WTC11 (cell line): ENCODE results near the gene MYCBP2. TPM values are rescaled to one million over a fixed set of nuclear protein-coding genes. Genes with fewer than 3 reads are reported as not detected.

Source experiments
- ATAC-seq: fragments of 200-7000 bp; cut with Tn5 transposase; 2 replicates; pipeline ENCODE4 v1.10.0; 2021; ENCODE audit warnings: mild to moderate bottlenecking, moderate library complexity
- CTCF ChIA-PET: fragments of 300-600 bp; sonication (Branson Sonifier 250); formaldehyde crosslinking; loops from one replicate; lab custom pipeline; 2021; ENCODE audit warnings: antibody characterized with exemption; lab: Charles Lee
- POLR2A ChIA-PET: fragments of 350-600 bp; sonication (Branson Sonifier 250); formaldehyde crosslinking; loops from one replicate; lab custom pipeline; 2021; ENCODE audit warnings: antibody characterized with exemption; lab: Charles Lee
- DNase-seq: peaks from one replicate; pipeline ENCODE4 v3.0.0; 2021; ENCODE audit warnings: low spot score
- H3K27ac Mint-ChIP-seq: 2 replicates; pipeline ENCODE4 v1.8.0; 2021; ENCODE audit warnings: mixed read lengths
- H3K27me3 Mint-ChIP-seq: 2 replicates; pipeline ENCODE4 v1.8.0; 2021; ENCODE audit warnings: low read depth, mild to moderate bottlenecking, moderate library complexity, mixed read lengths
- H3K36me3 Mint-ChIP-seq: 2 replicates; pipeline ENCODE4 v1.8.0; 2021; ENCODE audit warnings: mixed read lengths
- H3K4me1 Mint-ChIP-seq: 2 replicates; pipeline ENCODE4 v1.8.0; 2022; ENCODE audit warnings: mixed read lengths
- H3K4me3 Mint-ChIP-seq: 2 replicates; pipeline ENCODE4 v1.8.0; 2021; ENCODE audit warnings: mild to moderate bottlenecking, moderate library complexity, mixed read lengths
- H3K9me3 Mint-ChIP-seq: 2 replicates; pipeline ENCODE4 v1.8.0; 2021; ENCODE audit warnings: mixed read lengths
- AFF4 ChIP-seq: sonication (generic); formaldehyde crosslinking; IDR thresholded peaks from 2 replicates; pipeline ENCODE4 v1.8.1; 2023; ENCODE audit warnings: mild to moderate bottlenecking, missing genetic modification reagents, borderline replicate concordance
- ATF2 ChIP-seq: sonication (generic); formaldehyde crosslinking; IDR thresholded peaks from 2 replicates; pipeline ENCODE4 v1.8.1; 2022; ENCODE audit warnings: low read depth, missing genetic modification reagents, borderline replicate concordance
- FOXJ3 ChIP-seq: sonication (generic); formaldehyde crosslinking; IDR thresholded peaks from 2 replicates; pipeline ENCODE4 v1.9.0; 2021; ENCODE audit warnings: missing genetic modification reagents, mild to moderate bottlenecking, borderline replicate concordance
- FOXP4 ChIP-seq: sonication (generic); formaldehyde crosslinking; IDR thresholded peaks from 2 replicates; pipeline ENCODE4 v1.8.0; 2022; ENCODE audit warnings: mild to moderate bottlenecking, missing genetic modification reagents
- GTF2I ChIP-seq: fragments of 250-450 bp; sonication (Bioruptor Pico); conservative IDR thresholded peaks from 2 replicates; pipeline ENCODE4 v1.4.0; 2021; ENCODE audit warnings: mild to moderate bottlenecking
- HMGA2 ChIP-seq: fragments of 250-450 bp; sonication (Bioruptor Pico); IDR thresholded peaks from 2 replicates; pipeline ENCODE4 v1.4.0; 2021; ENCODE audit warnings: mild to moderate bottlenecking, moderate library complexity
- MXD4 ChIP-seq: fragments of 250-450 bp; sonication (Bioruptor Pico); IDR thresholded peaks from 2 replicates; pipeline ENCODE4 v1.8.0; 2021; ENCODE audit warnings: mild to moderate bottlenecking, moderate library complexity, borderline replicate concordance
- NFYB ChIP-seq: sonication (generic); formaldehyde crosslinking; conservative IDR thresholded peaks from 2 replicates; pipeline ENCODE4 v1.8.0; 2022; ENCODE audit warnings: low read depth, missing genetic modification reagents
- RELA ChIP-seq: sonication (generic); formaldehyde crosslinking; IDR thresholded peaks from 2 replicates; pipeline ENCODE4 v1.8.1; 2022; ENCODE audit warnings: missing genetic modification reagents, mild to moderate bottlenecking, borderline replicate concordance
- TEAD1 ChIP-seq: sonication (generic); formaldehyde crosslinking; IDR thresholded peaks from 2 replicates; pipeline ENCODE4 v1.8.0; 2022; ENCODE audit warnings: mild to moderate bottlenecking, missing genetic modification reagents
- ZNF396 ChIP-seq: fragments of 250-450 bp; sonication (Bioruptor Pico); IDR thresholded peaks from 2 replicates; pipeline ENCODE4 v1.8.0; 2021; ENCODE audit warnings: mild to moderate bottlenecking, moderate library complexity, borderline replicate concordance
- ZNF423 ChIP-seq: fragments of 250-450 bp; sonication (Bioruptor Pico); IDR thresholded peaks from 2 replicates; pipeline ENCODE4 v2.1.2; 2022; ENCODE audit warnings: mild to moderate bottlenecking, moderate library complexity
- total RNA-seq: library from RNA; stranded (reverse); gene quantifications from 3 replicates; pipeline ENCODE4 v1.2.3, GENCODE V29; 2021
- TF ChIP-seq, protein P1 (sequence below): sonication (generic); formaldehyde crosslinking; IDR thresholded peaks from 2 replicates; pipeline ENCODE4 v1.8.0; 2023; ENCODE audit warnings: mild to moderate bottlenecking, missing genetic modification reagents

MYCBP2 gene
- total RNA-seq, 1 experiment from 2014 or later = 54.3 TPM

GRCh38 chr13:77031656-77032243, 295.1 kb downstream of the MYCBP2 start:
- Mint-ChIP-seq H3K27ac (no peak overlapping the region), H3K4me1 (peaks cover 13% of the 10 kb centered on the region)
- CTCF ChIA-PET = no interaction called here
- TF ChIP-seq FOXJ3 (CRISPR knock-in tag) (no peak), RELA (no peak)
- TF ChIP-seq, all 79 proteins: peak for 0
- ATAC-seq = no peak
- POLR2A ChIA-PET = no interaction called here
- Mint-ChIP-seq H3K36me3 (no peaks in the 10 kb centered on the region), H3K9me3 (0 out of 2 replicates have a peak, but pooled peaks cover 4% of the 10 kb centered on the region), H3K27me3 (no peaks in the 10 kb centered on the region), H3K4me3 (no peak overlapping the region)
- no peak for DNase-seq

GRCh38 chr13:77029436-77029835, 297.5 kb downstream of the MYCBP2 start:
- TF ChIP-seq, protein P1, sequence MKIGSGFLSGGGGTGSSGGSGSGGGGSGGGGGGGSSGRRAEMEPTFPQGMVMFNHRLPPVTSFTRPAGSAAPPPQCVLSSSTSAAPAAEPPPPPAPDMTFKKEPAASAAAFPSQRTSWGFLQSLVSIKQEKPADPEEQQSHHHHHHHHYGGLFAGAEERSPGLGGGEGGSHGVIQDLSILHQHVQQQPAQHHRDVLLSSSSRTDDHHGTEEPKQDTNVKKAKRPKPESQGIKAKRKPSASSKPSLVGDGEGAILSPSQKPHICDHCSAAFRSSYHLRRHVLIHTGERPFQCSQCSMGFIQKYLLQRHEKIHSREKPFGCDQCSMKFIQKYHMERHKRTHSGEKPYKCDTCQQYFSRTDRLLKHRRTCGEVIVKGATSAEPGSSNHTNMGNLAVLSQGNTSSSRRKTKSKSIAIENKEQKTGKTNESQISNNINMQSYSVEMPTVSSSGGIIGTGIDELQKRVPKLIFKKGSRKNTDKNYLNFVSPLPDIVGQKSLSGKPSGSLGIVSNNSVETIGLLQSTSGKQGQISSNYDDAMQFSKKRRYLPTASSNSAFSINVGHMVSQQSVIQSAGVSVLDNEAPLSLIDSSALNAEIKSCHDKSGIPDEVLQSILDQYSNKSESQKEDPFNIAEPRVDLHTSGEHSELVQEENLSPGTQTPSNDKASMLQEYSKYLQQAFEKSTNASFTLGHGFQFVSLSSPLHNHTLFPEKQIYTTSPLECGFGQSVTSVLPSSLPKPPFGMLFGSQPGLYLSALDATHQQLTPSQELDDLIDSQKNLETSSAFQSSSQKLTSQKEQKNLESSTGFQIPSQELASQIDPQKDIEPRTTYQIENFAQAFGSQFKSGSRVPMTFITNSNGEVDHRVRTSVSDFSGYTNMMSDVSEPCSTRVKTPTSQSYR (CRISPR knock-in tag) = no peak
- TF ChIP-seq FOXP4 (CRISPR knock-in tag) = no peak
- no peak for TF ChIP-seq TEAD1
- TF ChIP-seq ZNF423 (CRISPR knock-in tag) = no peak
- TF ChIP-seq NFYB (CRISPR knock-in tag) = no peak
- no peak for TF ChIP-seq GTF2I (CRISPR knock-in tag)
- no peak for TF ChIP-seq AFF4 (CRISPR knock-in tag)
- TF ChIP-seq ZNF396 (CRISPR knock-in tag) = no peak
- TF ChIP-seq MXD4 (CRISPR knock-in tag) = no peak
- TF ChIP-seq ATF2 (CRISPR knock-in tag) = no peak
- no peak for TF ChIP-seq HMGA2
- no peak for ATAC-seq
- ChIA-PET POLR2A (no interaction called here), CTCF (no interaction called here)
- H3K4me3 Mint-ChIP-seq = no peak overlapping the region
- H3K27ac Mint-ChIP-seq = no peak overlapping the region
- DNase-seq = no peak
- H3K4me1 Mint-ChIP-seq = peaks cover 27% of the 10 kb centered on the region
- no peaks in the 10 kb centered on the region for H3K36me3 Mint-ChIP-seq
- no peaks in the 10 kb centered on the region for H3K27me3 Mint-ChIP-seq
- 0 out of 2 replicates have a peak, but pooled peaks cover 4% of the 10 kb centered on the region for H3K9me3 Mint-ChIP-seq
